HepG2 (cell line): ENCODE measurements around the gene PNLIPRP2.

Experiments used
- ARNTL ChIP-seq: sonication (generic); formaldehyde crosslinking; IDR thresholded peaks from 2 replicates; pipeline ENCODE4 v1.4.0; 2020; ENCODE audit warnings: mild to moderate bottlenecking, missing genetic modification reagents
- BRCA1 ChIP-seq: sonication (generic); formaldehyde crosslinking; IDR thresholded peaks from 2 replicates; pipeline ENCODE4 v1.4.0; 2020; ENCODE audit warnings: missing genetic modification reagents
- MZF1 ChIP-seq: sonication (generic); formaldehyde crosslinking; IDR thresholded peaks from 2 replicates; pipeline ENCODE4 v1.8.1; 2023; ENCODE audit warnings: mild to moderate bottlenecking, missing genetic modification reagents, borderline replicate concordance
- POLR2A ChIP-seq, 2 experiments: IDR thresholded peaks; 2 replicates each; pipeline ENCODE4 v1.6.1; 2011; ENCODE audit warnings: low read depth in 2 of 2, low read length in 2 of 2, mild to moderate bottlenecking in 1 of 2, moderate library complexity in 1 of 2; ENCODE audit not compliant: insufficient read depth in 1 of 2
- RARA ChIP-seq: IDR thresholded peaks from 2 replicates; pipeline ENCODE4 v1.6.1; 2016; ENCODE audit warnings: missing genetic modification reagents, missing compliant biosample characterization
- ZNF225 ChIP-seq: sonication (generic); formaldehyde crosslinking; IDR thresholded peaks from 2 replicates; pipeline ENCODE4 v1.4.0; 2020; ENCODE audit warnings: mild to moderate bottlenecking, missing genetic modification reagents
- TF ChIP-seq, protein P1 (sequence below), 2 experiments: sonication (generic) in 1 of 2; formaldehyde crosslinking in 1 of 2; IDR thresholded peaks; 2 replicates each; pipeline versions ENCODE4 v1.5.1 to v1.6.1; 2011 to 2020; ENCODE audit warnings: borderline replicate concordance in 1 of 2, low read depth in 1 of 2, low read length in 1 of 2, mild to moderate bottlenecking in 1 of 2, missing genetic modification reagents in 1 of 2, moderate library complexity in 1 of 2
- TF ChIP-seq, protein P2 (sequence below): IDR thresholded peaks from 2 replicates; pipeline ENCODE4 v1.6.1; 2012; ENCODE audit warnings: low read length, improper control_type of control experiment
- TF ChIP-seq, protein P3 (sequence below): sonication (generic); formaldehyde crosslinking; conservative IDR thresholded peaks from 2 replicates; pipeline ENCODE4 v1.4.0; 2020; ENCODE audit warnings: missing genetic modification reagents
- TF ChIP-seq, protein P4 (sequence below): sonication (generic); formaldehyde crosslinking; IDR thresholded peaks from 2 replicates; pipeline ENCODE4 v1.4.0; 2020; ENCODE audit warnings: mild to moderate bottlenecking, missing genetic modification reagents

DNA sequence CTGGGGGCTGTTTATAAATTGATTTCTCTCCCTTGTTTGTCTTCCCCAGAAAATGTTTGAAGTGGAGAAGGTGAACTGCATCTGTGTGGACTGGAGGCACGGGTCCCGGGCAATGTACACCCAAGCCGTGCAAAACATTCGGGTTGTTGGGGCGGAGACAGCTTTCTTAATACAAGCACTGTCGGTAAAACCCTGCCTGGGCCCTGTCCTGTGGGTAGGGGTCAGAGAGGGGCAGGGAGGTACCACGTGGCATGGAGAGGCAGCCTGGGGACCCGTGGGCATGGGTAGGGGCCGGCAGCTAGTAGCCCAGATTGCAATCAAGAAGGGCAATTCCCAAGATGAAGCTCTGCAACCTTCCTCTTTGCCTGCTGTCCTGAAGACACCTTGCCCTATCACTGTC is 6.1 kb downstream of the PNLIPRP2 start:
- TF ChIP-seq, protein P1, sequence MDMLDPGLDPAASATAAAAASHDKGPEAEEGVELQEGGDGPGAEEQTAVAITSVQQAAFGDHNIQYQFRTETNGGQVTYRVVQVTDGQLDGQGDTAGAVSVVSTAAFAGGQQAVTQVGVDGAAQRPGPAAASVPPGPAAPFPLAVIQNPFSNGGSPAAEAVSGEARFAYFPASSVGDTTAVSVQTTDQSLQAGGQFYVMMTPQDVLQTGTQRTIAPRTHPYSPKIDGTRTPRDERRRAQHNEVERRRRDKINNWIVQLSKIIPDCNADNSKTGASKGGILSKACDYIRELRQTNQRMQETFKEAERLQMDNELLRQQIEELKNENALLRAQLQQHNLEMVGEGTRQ (IDR thresholded peaks at IDR 0.05; ENCODE audit: low read depth, low read length) = no peak
- TF ChIP-seq, protein P1 (CRISPR knock-in tag; IDR thresholded peaks at IDR 0.05; ENCODE audit: borderline replicate concordance) = no peak
- TF ChIP-seq POLR2A (IDR thresholded peaks at IDR 0.05; ENCODE audit: insufficient read depth in 1 of 2, low read depth in 2 of 2, low read length in 2 of 2) (no peak), MZF1 (CRISPR knock-in tag) (no peak), ARNTL (CRISPR knock-in tag) (no peak), BRCA1 (CRISPR knock-in tag) (no peak), ZNF225 (no peak), RARA (CRISPR knock-in tag) (no peak)
- TF ChIP-seq, protein P2, sequence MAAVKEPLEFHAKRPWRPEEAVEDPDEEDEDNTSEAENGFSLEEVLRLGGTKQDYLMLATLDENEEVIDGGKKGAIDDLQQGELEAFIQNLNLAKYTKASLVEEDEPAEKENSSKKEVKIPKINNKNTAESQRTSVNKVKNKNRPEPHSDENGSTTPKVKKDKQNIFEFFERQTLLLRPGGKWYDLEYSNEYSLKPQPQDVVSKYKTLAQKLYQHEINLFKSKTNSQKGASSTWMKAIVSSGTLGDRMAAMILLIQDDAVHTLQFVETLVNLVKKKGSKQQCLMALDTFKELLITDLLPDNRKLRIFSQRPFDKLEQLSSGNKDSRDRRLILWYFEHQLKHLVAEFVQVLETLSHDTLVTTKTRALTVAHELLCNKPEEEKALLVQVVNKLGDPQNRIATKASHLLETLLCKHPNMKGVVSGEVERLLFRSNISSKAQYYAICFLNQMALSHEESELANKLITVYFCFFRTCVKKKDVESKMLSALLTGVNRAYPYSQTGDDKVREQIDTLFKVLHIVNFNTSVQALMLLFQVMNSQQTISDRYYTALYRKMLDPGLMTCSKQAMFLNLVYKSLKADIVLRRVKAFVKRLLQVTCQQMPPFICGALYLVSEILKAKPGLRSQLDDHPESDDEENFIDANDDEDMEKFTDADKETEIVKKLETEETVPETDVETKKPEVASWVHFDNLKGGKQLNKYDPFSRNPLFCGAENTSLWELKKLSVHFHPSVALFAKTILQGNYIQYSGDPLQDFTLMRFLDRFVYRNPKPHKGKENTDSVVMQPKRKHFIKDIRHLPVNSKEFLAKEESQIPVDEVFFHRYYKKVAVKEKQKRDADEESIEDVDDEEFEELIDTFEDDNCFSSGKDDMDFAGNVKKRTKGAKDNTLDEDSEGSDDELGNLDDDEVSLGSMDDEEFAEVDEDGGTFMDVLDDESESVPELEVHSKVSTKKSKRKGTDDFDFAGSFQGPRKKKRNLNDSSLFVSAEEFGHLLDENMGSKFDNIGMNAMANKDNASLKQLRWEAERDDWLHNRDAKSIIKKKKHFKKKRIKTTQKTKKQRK = no peak
- TF ChIP-seq, protein P3, sequence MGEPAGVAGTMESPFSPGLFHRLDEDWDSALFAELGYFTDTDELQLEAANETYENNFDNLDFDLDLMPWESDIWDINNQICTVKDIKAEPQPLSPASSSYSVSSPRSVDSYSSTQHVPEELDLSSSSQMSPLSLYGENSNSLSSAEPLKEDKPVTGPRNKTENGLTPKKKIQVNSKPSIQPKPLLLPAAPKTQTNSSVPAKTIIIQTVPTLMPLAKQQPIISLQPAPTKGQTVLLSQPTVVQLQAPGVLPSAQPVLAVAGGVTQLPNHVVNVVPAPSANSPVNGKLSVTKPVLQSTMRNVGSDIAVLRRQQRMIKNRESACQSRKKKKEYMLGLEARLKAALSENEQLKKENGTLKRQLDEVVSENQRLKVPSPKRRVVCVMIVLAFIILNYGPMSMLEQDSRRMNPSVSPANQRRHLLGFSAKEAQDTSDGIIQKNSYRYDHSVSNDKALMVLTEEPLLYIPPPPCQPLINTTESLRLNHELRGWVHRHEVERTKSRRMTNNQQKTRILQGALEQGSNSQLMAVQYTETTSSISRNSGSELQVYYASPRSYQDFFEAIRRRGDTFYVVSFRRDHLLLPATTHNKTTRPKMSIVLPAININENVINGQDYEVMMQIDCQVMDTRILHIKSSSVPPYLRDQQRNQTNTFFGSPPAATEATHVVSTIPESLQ (CRISPR knock-in tag) = no peak
- TF ChIP-seq, protein P4, sequence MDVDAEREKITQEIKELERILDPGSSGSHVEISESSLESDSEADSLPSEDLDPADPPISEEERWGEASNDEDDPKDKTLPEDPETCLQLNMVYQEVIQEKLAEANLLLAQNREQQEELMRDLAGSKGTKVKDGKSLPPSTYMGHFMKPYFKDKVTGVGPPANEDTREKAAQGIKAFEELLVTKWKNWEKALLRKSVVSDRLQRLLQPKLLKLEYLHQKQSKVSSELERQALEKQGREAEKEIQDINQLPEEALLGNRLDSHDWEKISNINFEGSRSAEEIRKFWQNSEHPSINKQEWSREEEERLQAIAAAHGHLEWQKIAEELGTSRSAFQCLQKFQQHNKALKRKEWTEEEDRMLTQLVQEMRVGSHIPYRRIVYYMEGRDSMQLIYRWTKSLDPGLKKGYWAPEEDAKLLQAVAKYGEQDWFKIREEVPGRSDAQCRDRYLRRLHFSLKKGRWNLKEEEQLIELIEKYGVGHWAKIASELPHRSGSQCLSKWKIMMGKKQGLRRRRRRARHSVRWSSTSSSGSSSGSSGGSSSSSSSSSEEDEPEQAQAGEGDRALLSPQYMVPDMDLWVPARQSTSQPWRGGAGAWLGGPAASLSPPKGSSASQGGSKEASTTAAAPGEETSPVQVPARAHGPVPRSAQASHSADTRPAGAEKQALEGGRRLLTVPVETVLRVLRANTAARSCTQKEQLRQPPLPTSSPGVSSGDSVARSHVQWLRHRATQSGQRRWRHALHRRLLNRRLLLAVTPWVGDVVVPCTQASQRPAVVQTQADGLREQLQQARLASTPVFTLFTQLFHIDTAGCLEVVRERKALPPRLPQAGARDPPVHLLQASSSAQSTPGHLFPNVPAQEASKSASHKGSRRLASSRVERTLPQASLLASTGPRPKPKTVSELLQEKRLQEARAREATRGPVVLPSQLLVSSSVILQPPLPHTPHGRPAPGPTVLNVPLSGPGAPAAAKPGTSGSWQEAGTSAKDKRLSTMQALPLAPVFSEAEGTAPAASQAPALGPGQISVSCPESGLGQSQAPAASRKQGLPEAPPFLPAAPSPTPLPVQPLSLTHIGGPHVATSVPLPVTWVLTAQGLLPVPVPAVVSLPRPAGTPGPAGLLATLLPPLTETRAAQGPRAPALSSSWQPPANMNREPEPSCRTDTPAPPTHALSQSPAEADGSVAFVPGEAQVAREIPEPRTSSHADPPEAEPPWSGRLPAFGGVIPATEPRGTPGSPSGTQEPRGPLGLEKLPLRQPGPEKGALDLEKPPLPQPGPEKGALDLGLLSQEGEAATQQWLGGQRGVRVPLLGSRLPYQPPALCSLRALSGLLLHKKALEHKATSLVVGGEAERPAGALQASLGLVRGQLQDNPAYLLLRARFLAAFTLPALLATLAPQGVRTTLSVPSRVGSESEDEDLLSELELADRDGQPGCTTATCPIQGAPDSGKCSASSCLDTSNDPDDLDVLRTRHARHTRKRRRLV (CRISPR knock-in tag) = no peak
